Aorta (tissue), 5 donors: Measurements from ENCODE around the gene E2F6. TPM values are rescaled to one million over a fixed set of nuclear protein-coding genes. Genes with fewer than 3 reads are reported as not detected.

Experiments
- ATAC-seq: fragments of 200-7000 bp; cut with Tn5 transposase; one replicate; pipeline ENCODE4 v1.9.1; 2022; ENCODE audit warnings: moderate library complexity; ENCODE audit not compliant: low FRiP score
- DNase-seq, 2 donors: peaks; one replicate each; pipeline ENCODE4 v3.0.0-alpha.2; 2020
- H3K27ac ChIP-seq, 2 donors: one replicate each; pipeline ENCODE4 v1.5.1; 2013; ENCODE audit warnings: low read length in 2 of 2, mild to moderate bottlenecking in 2 of 2, moderate library complexity in 2 of 2, control low read depth in 1 of 2, inconsistent platforms in 1 of 2, low read depth in 1 of 2
- H3K27me3 ChIP-seq, 2 donors: one replicate each; pipeline ENCODE4 v1.6.1; 2013; ENCODE audit warnings: control low read depth in 1 of 2, low read length in 1 of 2, mild to moderate bottlenecking in 1 of 2, moderate library complexity in 1 of 2; ENCODE audit not compliant: insufficient read depth in 2 of 2, control insufficient read depth in 1 of 2
- H3K36me3 ChIP-seq, 2 donors: one replicate each; pipeline ENCODE4 v1.6.1; 2013; ENCODE audit warnings: control low read depth in 1 of 2, low read length in 1 of 2, mild to moderate bottlenecking in 1 of 2; ENCODE audit not compliant: insufficient read depth in 2 of 2, control insufficient read depth in 1 of 2
- H3K4me1 ChIP-seq, 2 donors: one replicate each; pipeline ENCODE4 v1.6.1; 2013; ENCODE audit warnings: low read length in 2 of 2, control low read depth in 1 of 2, mild to moderate bottlenecking in 1 of 2, moderate library complexity in 1 of 2; ENCODE audit not compliant: insufficient read depth in 2 of 2, control insufficient read depth in 1 of 2
- H3K4me3 ChIP-seq, 2 donors: one replicate each; pipeline ENCODE4 v1.5.1; 2013; ENCODE audit warnings: low read length in 2 of 2, control low read depth in 1 of 2, mild to moderate bottlenecking in 1 of 2
- H3K9me3 ChIP-seq: one replicate; pipeline ENCODE4 v1.6.1; 2013; ENCODE audit warnings: mild to moderate bottlenecking, low read length; ENCODE audit not compliant: control insufficient read depth
- WGBS, 2 donors: extraction: QIAGEN DNeasy Blood & Tissue Kit; methylation state at CpG; one replicate each; pipeline ENCODE4 v1.1.7; 2013; 5-methylcytosine and 5-hydroxymethylcytosine counted together
- intact Hi-C, 2 donors: fragments of 100-400 bp; cut with DNase I; formaldehyde crosslinking; loops; one replicate each; pipeline versions ENCODE4 v1.14.2 to v1.15.0; 2022
- polyA plus RNA-seq, 2 donors: library from polyadenylated mRNA; stranded (reverse); fragments of 200-250 nt; gene quantifications; one replicate each; pipeline ENCODE4 v1.2.3, GENCODE V29; 2013
- total RNA-seq, 2 donors: library from RNA; stranded (reverse); fragmentation: NEBNext Ultra II Directional; extraction: Animal tissue kit (Norgen Biotek cat#: 25700); gene quantifications; one replicate each; pipeline ENCODE4 v1.2.1, GENCODE V29; 2021
- donor health status: healthy with polysubstance abuse.
- donor health status: Bipolar disorder and iron deficiency.
- donor health status: DM: no; HTN: no; CAD: no.
- donor health status: DM: no; HTN: no; CAD: no.
- donor health status: DM: yes; HTN: yes; CAD: no.

E2F6 gene
- total and polyA plus RNA-seq, 4 donors = 8.6 to 13.4 (median 9.4) TPM

- intact Hi-C loops = loop anchor here in 1 of 2 donors (10.0 kb wide), 1 partner anchor 283 kb away; a partner anchor contains a TSS
- H3K4me3 ChIP-seq = no peak overlapping the region
- ATAC-seq (no peak), DNase-seq (no peak)
- no peaks in the 10 kb centered on the region for H3K27me3 ChIP-seq
- no peaks in the 10 kb centered on the region for H3K4me1 ChIP-seq
- 59 to 64% methylated on average over 8 of the region's 8 CpGs for WGBS, 2 donors
- peaks cover 2% of the 10 kb centered on the region for H3K9me3 ChIP-seq
- H3K36me3 ChIP-seq = no peaks in the 10 kb centered on the region
- H3K27ac ChIP-seq = no peak overlapping the region
Observed at GRCh38 chr2:11417946-11418585, 47.9 kb downstream of the E2F6 start.

GRCh38 chr2:11416931-11417330 lies 49.0 kb downstream of the E2F6 start:
- peaks cover 2% of the 10 kb centered on the region for H3K9me3 ChIP-seq
- H3K27ac ChIP-seq = no peak overlapping the region
- no peaks in the 10 kb centered on the region for H3K4me1 ChIP-seq
- DNase-seq (no peak), ATAC-seq (no peak)
- WGBS, 2 donors = 96 to 99% methylated on average over 2 of the region's 2 CpGs
- H3K36me3 ChIP-seq = no peaks in the 10 kb centered on the region
- H3K27me3 ChIP-seq = no peaks in the 10 kb centered on the region
- intact Hi-C loops = loop anchor here in 1 of 2 donors (10.0 kb wide), 1 partner anchor 282 kb away; a partner anchor contains a TSS
- H3K4me3 ChIP-seq = no peak overlapping the region

- Histone ChIP-seq H3K27me3 (no peaks in the 10 kb centered on the region), H3K4me1 (no peaks in the 10 kb centered on the region), H3K9me3 (peaks cover 2% of the 10 kb centered on the region), H3K4me3 (no peak overlapping the region), H3K27ac (no peak overlapping the region), H3K36me3 (no peaks in the 10 kb centered on the region)
- 95 to 97% methylated on average over 2 of the region's 2 CpGs for WGBS, 2 donors
- DNase-seq (no peak), ATAC-seq (no peak)
- intact Hi-C loops = loop anchor here in 1 of 2 donors (10.0 kb wide), 1 partner anchor 281 kb away; a partner anchor contains a TSS
Observed at GRCh38 chr2:11416186-11416585, 49.8 kb downstream of the E2F6 start.

GRCh38 chr2:11414372-11415124 lies 51.4 kb downstream of the E2F6 start:
- 85 to 86% methylated on average over 12 of the region's 12 CpGs for WGBS, 2 donors
- H3K9me3 ChIP-seq = peaks cover 2% of the 10 kb centered on the region
- no peaks in the 10 kb centered on the region for H3K27me3 ChIP-seq
- H3K36me3 ChIP-seq = no peaks in the 10 kb centered on the region
- DNase-seq (no peak), ATAC-seq (no peak)
- intact Hi-C loops = loop anchor here in 1 of 2 donors (10.0 kb wide), 1 partner anchor 280 kb away; a partner anchor contains a TSS
- no peak overlapping the region for H3K4me3 ChIP-seq
- no peak overlapping the region for H3K27ac ChIP-seq
- no peaks in the 10 kb centered on the region for H3K4me1 ChIP-seq

- WGBS, 2 donors = 73 to 76% methylated on average over 5 of the region's 5 CpGs
- H3K4me3 ChIP-seq = peak overlapping the region in 1 of 2 donors; percentile 62
Observed at GRCh38 chr2:11412449-11412810, 53.5 kb downstream of the E2F6 start.

GRCh38 chr2:11411768-11412448 lies 54.1 kb downstream of the E2F6 start:
- intact Hi-C loops = loop anchor here (1.0 to 10.0 kb wide), 4 partner anchors 177 to 279 kb away; a partner anchor contains a TSS
- Histone ChIP-seq H3K4me3 (peak overlapping the region; percentile 62 to 78), H3K9me3 (no peaks in the 10 kb centered on the region), H3K4me1 (peaks cover 2 to 5% of the 10 kb centered on the region in 2 donors), H3K27me3 (no peaks in the 10 kb centered on the region), H3K36me3 (no peaks in the 10 kb centered on the region), H3K27ac (no peak overlapping the region)
- WGBS, 2 donors = 12 to 14% methylated on average over 11 of the region's 11 CpGs
- DNase-seq = peak in 1 of 2 donors; percentile 58
- peak; percentile 82 for ATAC-seq

More at GRCh38 chr2:11412449-11412810, 53.5 kb downstream of the E2F6 start:
- Histone ChIP-seq H3K4me1 (peaks cover 1 to 5% of the 10 kb centered on the region in 2 donors), H3K27me3 (no peaks in the 10 kb centered on the region), H3K36me3 (no peaks in the 10 kb centered on the region), H3K27ac (no peak overlapping the region), H3K9me3 (no peaks in the 10 kb centered on the region)
- DNase-seq (no peak), ATAC-seq (no peak)
- intact Hi-C loops = loop anchor here (1.0 to 10.0 kb wide), 3 partner anchors 178 to 278 kb away; a partner anchor contains a TSS

- Histone ChIP-seq H3K9me3 (no peaks in the 10 kb centered on the region), H3K27me3 (no peaks in the 10 kb centered on the region), H3K27ac (no peak overlapping the region), H3K4me1 (peaks cover 2 to 5% of the 10 kb centered on the region in 2 donors), H3K4me3 (no peak overlapping the region), H3K36me3 (no peaks in the 10 kb centered on the region)
- intact Hi-C loops = loop anchor here (2.0 to 10.0 kb wide), 2 partner anchors 276 to 278 kb away; a partner anchor contains a TSS
- WGBS, 2 donors = 78 to 84% methylated on average over 1 of the region's 1 CpG
- no peak for ATAC-seq
- no peak for DNase-seq
Observed at GRCh38 chr2:11411244-11411643, 54.7 kb downstream of the E2F6 start.

- intact Hi-C loops = loop anchor here (2.0 to 10.0 kb wide), 2 partner anchors 275 to 277 kb away; a partner anchor contains a TSS
- no peak for ATAC-seq
- 75% methylated on average over 5 of the region's 5 CpGs for WGBS, 2 donors
- Histone ChIP-seq H3K36me3 (no peaks in the 10 kb centered on the region), H3K27ac (no peak overlapping the region), H3K4me3 (no peak overlapping the region), H3K9me3 (no peaks in the 10 kb centered on the region), H3K4me1 (peaks cover 2 to 5% of the 10 kb centered on the region in 2 donors), H3K27me3 (no peaks in the 10 kb centered on the region)
- DNase-seq = no peak
Observed at GRCh38 chr2:11410101-11410500, 55.9 kb downstream of the E2F6 start.
